Activated CD8-positive, alpha-beta memory T cell treated with anti-CD3 and anti-CD28 coated beads for 4 hours (primary cell): ENCODE measurements around the gene NCR3LG1.

Experiments used
- DNase-seq, 2 donors: peaks; one replicate each; pipeline ENCODE4 v3.0.0-alpha.2; 2020; ENCODE audit warnings: low read depth in 2 of 2

NCR3LG1 gene, protein sequence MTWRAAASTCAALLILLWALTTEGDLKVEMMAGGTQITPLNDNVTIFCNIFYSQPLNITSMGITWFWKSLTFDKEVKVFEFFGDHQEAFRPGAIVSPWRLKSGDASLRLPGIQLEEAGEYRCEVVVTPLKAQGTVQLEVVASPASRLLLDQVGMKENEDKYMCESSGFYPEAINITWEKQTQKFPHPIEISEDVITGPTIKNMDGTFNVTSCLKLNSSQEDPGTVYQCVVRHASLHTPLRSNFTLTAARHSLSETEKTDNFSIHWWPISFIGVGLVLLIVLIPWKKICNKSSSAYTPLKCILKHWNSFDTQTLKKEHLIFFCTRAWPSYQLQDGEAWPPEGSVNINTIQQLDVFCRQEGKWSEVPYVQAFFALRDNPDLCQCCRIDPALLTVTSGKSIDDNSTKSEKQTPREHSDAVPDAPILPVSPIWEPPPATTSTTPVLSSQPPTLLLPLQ

DNA sequence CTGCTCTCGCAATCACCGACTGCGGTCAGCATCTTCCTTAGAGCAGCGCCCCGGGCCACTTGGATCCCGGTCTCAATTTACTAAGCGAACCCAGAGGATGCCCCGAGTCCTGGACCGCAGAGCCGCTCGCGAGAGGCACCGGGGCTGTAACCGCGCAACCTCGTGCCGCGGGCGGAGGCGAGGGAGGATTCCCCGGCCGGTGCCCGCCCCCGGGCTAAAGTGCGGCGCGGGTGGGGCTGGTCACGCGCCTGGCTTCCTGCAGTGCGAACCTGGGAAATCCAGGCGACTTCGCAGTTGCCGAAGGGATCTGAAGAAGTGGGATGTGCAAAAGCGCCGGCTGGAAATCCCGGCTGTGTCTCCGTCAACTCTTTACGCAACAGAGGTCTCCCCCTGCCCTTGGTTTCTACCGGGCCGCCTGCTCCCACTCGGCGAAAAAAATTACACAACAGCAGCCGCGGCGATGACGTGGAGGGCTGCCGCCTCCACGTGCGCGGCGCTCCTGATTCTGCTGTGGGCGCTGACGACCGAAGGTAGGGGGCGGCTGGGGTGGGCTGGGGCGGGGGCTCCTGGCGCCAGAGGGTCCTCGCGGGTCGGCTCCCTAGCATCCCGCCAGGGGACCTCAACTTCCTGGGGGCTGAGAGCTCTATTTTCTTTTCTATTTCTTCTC is at the start of gene NCR3LG1:
Gene NCR3LG1 (plus strand): TSS at position 291 of the 667 bp plus-strand sequence. CDS start 170 bp downstream, at position 461.
- DNase-seq: peak; percentile 44 to 58

DNA sequence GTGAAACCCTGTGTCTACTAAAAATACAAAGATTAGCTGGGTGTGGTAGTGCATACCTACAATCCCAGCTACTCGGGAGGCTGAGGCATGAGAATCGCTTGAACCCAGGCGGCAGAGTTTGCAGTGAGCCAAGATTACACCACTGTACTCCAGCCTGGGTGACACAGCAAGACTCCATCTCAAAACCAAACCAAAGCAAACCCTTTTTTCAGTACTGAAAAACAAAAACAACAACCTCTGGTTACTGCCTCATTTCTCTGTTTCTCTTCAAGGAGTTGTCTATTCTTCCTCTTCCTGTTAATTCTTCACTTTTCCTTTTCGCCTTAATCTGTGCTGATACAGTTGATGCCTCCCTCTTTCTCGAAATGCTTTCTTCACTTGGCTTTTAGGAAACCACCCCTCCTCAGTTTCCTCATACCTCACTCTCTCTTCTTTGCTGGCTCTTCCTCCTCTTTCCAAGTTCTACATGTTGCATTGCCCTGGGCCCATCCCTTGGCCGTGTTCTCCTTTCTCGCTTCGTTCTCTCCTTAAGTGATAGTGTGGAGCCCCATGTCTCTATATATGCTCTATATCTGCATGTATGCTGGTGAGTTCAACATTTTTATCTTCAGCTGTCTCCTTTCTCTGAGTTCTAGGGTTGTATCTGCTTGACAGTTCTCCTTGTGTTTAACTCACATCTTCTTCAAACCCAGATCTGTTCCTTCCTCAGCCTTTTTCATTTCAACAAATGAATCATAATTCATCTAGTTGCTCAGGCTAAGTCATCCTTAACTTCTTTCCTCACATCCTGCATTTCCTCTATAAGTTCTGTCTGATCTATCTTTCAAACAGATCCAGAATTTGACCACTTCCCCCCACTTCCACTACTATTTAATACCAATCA is 38.0 kb upstream of the NCR3LG1 start:
- DNase-seq: no peak

DNA sequence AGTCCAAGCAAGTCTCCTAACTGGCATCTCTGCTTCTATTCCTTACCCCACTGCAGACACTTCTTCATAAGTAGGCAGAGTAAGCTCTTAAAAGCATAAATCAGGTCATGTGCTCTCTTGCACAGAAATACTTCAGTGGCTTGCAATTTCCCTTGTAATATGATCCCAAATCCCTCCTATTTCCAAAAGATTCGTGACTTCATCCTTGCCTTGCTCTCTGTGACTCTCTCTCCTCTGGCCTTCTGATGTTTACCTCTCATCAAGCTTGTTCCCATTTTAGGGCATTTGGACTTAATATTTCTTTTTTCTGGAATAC is 37.4 kb upstream of the NCR3LG1 start:
- no peak for DNase-seq

DNA sequence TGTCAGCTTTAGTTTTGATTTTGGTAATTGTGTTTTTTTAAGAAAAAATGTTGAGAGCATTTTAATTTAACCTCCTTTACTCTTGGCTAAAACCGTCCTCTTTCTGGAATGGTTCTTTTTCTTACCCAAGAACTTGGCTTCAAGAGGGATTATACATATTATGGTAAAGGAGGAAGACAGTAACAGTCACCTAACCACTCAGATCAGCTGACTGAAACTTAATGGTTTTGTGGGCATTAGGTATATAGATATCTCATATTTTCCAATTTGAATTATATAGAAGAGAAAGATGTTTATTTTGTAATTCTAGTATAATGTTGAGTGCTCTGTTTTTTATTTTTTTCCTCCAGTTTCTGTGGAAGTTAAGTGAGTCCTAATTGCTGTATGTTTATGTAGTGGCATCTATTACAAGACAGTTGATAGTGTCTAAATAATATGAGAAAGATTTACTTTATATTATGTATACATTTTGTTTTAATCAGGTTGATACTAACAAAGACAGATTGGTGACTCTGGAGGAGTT is 36.6 kb upstream of the NCR3LG1 start:
- DNase-seq: no peak

DNA sequence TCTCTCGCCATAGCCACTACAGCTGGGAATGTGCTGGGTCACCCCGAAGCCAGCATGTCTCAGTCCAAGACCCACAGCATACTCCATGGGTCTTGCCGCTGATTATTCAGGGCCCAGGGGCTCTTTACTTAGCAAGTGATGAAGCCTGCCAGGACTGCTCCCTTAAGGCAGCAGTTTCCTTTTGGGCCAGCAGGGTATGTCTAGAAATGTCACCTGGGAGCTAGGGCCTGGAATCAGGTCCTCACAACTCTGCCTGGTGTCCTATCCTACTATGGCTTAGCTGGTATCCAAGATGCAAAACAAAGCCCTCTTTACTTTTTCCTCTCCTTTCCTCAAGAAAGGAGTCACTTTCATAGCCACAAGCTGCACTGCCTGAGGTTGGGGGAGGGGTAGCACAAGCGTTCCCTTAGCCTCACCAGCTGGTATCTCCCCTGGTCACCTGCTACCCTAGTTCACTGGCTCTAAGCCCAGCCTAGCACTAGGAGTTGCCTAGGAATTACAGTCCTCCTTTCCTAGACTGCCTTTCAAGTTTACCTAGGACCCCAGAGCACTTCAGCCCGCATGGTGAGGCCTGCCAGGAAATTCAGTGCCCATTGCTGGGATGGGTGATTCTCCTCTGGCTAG is 22.6 kb upstream of the NCR3LG1 start:
- no peak for DNase-seq

DNA sequence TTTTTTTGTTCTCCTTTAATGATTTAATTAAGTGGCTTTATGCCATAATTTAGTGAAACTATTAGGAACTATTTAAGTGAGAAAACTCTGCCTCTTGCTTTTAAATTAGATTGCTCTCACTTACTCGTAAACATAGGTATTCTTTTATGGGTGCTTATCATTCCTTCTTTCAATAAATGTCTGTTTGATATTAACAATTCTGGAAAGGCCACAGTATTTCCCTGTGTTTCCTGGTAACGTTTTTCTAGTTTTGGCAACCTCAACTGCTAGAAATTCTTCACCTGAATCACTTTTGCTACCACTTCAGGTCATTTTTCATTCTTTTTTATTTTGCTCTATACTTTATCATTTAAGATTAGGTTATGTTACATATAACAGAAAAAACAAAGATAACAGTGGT is 19.9 kb upstream of the NCR3LG1 start:
- no peak for DNase-seq

DNA sequence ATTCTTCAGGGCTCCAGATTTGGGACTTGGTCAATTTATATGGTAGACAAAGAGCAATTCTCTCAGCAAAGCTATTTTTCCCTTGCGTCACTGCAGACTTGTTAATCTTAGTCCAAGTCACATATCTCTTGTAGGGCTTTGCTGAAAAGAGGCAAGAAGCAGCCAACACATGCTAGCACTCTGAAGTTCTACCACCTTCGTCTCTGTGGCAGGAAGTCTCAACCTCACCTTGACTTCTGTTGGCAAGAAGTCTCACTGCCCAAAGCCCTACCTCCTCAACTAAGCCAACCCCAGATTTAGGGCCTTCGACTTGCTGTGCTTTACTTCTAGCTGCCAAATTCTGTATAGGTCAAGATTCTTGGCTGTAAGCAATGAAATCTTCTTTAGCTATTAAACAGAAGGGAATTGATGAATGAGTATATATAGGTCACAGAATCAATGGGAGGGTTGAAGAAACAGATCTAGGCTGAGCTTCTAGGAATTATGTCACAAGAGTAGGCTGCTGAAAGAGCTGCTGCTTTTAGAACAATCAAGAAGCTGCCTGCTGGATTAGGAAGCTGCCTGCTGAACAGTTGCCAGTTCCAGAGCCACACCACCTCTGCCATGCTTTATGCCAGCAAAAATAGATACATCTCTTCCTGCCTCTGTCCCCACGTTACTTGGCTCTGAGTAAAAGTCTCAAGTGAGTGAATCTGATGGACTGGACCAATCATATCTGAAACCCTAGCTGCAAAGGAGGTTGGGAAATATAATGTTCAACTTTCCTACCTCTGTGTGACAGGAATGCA is 17.6 kb upstream of the NCR3LG1 start:
- DNase-seq: no peak

DNA sequence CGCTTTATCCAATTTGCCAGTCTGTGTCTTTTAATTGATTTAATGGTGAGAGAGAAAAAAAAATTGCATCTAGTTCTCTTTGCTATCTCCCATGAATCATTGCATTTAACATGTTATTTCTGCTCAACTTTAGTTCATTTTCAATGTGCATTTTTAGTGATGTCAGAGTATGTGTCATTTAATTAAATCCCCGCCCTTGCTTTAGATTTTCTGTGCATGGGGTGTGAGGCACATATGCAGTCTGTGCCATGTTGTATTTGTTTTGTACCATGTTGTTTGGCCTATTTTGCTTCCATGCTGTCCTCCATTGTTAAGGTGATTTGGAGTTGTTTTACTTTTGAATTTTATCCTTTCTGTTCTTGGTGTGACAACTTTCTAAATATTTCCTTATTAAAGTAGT is 8.3 kb upstream of the NCR3LG1 start:
- no peak for DNase-seq

DNA sequence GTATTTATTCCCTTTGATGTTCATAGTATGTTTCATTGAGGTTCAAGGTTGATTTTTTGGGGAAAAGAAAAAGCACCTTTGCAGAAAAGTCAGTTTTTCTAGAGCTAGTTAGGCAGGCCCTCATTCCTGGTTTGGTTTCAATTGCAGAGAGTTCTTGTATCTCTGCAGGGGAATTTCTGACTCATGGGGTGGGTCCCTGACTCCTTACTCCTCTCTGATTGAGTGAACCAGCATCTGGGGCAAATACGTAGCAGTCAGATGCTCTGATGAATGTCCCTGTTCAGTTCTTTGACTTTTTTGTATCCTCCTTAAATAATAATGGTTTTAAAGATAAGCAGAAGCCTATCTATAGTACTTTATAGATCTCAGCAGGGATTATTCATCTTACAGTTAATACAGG is 7.7 kb upstream of the NCR3LG1 start:
- DNase-seq: peak in 1 of 2 donors; percentile 11

DNA sequence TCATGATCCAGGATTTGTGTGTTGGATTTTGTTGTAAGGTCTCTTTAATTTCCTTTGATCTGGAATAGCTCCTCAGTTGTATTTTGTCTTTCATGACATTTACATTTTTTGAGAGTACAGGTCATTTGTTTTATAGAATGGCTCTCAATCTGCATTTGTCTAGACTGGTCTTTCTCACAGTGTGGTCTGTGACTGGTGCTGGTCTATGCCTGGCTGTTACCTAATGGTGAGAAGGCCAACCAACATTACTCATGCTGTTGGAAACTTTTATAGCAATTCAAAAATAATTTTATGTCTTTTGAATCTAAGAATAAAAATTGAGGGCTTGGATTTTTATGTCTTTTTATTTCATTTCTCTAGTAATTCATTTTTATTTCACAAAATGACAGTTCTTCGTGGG is 3.9 kb upstream of the NCR3LG1 start:
- no peak for DNase-seq

DNA sequence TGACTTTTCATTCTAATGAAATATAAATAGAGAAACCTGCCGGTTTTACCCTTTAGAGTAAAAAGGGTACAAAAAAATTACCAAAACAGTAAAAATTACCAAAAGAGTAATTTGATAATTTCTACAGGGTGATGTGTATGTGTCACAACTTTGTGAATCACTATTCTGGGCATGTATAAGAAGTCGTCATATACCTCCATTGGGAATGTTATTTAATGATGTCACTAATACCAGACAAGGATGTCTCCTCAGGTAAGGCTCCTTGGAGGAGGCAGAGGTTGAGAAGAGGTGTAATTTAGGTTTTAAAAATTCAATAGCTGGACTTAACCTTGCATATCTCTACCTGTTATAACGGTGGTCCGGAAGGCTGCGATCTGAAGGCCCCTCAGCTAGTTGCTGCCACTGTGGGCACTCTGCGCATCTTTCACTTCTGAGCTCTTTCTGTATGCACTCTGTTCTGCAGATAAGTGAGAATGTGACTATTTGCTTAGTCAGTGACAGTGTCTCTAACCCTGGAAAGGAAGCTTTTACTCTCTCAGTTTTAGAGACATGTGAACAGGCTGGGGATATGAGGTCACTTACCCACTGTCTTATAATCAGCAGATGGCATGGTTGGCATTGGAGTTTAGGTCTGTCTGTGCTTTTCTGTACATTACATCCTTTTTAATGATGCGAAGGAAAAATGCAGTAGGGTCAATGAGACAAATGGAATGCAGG is 987 bp upstream of the NCR3LG1 start:
- no peak for DNase-seq

DNA sequence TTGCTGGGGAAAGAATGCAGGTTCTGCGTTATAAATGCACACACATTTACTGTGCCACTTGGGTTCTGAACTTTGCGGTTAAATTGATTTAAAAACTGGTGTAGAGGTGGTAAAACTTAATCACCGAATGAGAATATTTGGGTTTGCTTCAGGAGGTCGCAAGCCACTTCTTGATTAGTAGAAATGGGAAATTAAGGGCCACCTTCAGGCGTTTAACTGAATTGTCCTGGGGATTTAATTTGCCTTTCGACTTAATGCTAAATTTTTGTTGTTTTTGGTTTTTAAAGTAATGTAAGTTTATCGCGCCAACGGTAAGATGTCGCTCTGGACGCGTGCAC is 459 bp upstream of the NCR3LG1 start:
- no peak for DNase-seq

DNA sequence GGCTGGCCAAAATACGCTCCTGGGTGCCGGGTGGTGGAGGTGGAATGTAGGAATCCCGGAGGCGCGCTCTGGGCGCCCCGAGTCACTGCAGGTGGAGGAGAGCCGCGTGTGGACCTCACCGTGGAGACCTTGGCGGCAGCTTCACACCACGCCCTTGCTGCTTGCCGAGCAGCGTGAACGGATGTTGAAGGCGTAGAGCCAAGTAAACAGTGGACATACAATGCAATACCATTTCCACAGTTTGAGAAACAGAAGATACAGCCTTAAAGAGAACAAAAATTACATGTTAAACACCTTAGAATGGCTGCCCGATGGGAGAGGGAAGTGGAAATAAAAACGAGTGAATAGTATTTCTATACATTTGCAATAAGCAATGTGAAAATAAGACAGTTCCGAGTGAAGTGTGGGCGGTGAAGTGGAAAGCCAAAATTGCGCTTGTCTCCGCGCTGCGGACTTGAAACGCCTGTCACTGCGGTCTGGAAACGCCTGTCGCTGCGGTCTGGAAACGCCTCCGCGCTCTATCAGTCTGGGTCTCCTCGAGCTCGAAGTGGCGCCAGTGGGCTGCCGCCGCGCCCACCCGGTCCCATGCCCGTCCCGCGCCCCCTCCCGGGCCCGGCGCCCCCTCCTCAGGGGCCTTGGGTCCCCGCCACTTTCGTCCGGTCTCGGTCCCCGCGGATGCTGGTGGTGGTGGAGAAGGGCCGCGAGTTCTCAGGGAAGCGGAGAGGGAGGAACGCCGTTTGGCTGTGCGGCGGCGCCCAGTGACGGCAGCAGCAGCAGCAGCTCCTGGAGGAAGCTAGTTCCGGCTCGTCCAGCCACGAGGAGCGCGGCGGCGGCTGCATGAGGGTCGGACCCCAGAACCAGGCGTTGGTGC is 1.6 kb downstream of the NCR3LG1 start:
- DNase-seq: peak; percentile 36 to 58

DNA sequence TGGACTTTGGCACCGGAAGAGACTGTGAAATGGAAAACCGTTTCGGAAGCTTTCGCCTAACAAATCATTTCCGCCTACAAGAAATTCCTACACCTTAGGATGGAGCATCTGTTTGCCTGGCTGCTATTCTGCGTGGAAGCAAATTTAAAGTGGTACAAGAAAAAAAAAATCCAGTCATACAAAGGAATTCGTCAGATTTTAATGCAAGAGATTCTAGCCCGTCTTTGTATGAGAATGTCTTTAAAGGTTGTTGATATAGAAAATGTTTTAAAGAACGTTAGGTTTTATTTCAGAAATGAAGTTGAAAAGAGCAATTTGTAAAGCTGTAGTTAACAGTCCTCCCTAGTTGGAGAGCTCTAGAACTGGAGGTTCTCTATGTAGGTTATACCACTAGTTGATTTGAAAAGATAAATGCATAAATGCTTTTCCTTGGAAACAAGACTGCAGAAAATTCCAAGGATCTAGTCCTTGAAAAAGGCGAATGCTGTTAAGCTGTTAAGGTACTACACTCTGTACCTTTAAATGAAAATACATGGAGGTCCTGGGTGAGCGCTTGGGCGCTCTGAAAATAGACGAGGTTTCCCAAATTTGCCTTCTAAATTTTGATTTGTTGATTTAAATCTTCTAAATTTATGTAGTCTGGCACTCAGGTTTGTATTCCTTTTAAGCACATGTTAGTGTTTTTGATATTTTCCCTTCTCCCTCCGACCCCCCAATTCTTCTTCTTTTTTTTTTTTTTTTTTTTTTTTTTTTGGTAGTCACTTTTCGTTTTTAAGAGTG is 2.4 kb downstream of the NCR3LG1 start:
- DNase-seq: no peak

DNA sequence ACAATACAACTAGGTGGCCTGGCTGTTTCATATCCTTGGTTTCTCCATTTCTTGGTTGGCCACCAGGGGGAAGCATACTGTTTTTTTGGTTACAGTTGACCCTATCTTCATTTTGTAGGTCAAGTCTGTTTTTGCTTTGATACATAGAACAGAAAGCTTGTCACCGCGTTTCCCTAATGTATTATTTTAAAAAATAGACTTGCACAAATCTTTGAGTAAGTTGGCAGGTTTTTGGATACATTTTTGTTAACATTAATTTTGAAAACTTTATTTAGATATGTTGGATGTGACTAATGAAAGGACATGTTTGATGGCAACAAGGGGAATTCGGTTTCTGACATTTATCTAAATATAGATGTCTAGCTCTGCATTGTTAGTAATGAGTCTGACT is 3.0 kb downstream of the NCR3LG1 start:
- DNase-seq: peak; percentile 36 to 45

DNA sequence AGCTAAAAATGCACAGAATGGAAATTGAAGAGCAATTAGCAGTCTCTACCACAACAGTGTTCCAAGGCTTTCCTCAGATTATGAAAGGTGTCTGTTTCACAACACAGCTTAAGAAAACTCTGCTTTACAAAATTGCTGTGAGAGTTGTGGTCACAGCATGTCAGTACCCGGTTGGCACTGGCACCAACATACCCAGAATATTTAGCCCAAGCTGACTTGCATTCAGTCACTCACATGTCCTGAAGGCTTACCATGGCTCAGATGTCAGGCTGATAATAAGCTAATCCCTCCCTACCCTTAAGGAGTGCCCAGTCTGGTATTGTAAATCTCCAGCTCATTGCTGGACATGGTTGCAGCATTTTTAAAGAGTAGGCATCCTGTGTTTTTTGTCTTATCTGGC is 14.9 kb downstream of the NCR3LG1 start:
- no peak for DNase-seq

DNA sequence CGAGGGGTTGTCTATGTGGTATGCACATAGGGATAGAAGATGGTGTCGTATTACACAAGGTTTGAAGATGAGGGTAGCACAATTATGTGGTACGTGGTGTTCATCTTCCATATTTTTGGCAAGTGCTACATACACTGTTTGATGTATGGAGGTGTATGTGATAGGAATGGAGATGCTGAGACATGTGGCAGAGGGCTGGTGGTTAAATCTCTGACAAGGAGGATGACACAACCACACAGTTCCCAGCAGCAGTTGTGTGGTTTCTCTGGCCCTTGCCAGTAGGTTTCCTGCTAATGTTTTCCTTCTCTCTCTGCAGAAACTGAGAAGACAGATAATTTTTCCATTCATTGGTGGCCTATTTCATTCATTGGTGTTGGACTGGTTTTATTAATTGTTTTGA is 17.0 kb downstream of the NCR3LG1 start:
- DNase-seq: no peak

DNA sequence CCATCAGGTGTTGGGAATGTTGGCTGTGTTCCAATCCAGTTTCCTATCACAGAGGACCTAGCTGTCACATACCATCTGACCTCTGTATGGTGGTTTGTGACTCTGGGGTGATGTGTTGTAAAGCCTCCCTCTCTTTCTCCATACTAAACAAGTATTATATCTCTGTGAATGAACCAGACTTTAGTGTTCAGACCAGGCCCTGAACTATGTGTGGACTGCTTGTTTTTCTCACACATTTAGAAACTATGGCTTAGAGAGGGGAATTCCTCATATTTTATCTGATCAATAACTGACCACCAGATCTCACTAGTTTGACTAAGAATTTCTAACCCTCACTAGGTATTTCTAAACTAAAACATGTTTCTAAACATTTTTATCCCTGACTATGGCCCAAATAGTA is 17.5 kb downstream of the NCR3LG1 start:
- no peak for DNase-seq
